ENCODE results near the gene SYNGR3.
"Not testable (repeated sequence)": the region's sequence is repeated elsewhere in the genome, so short reads cannot be mapped to it uniquely, and the experiment has no call there.

DNA sequence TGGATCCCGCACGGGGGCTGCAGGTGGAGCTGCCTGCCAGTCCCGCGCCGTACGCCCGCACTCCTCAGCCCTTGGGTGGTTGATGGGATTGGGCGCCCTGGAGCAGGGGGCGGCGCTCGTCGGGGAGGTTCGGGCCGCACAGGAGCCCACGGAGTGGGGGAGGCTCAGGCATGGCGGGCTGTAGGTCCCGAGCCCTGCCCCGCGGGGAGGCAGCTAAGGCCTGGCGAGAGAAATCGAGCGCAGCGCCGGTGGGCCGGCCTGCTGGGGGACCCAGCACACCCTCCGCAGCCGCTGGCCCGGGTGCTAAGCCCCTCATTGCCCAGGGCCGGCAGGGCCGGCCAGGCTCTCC is 31.7 kb upstream of the SYNGR3 start:
- TF ChIP-seq, protein P1, sequence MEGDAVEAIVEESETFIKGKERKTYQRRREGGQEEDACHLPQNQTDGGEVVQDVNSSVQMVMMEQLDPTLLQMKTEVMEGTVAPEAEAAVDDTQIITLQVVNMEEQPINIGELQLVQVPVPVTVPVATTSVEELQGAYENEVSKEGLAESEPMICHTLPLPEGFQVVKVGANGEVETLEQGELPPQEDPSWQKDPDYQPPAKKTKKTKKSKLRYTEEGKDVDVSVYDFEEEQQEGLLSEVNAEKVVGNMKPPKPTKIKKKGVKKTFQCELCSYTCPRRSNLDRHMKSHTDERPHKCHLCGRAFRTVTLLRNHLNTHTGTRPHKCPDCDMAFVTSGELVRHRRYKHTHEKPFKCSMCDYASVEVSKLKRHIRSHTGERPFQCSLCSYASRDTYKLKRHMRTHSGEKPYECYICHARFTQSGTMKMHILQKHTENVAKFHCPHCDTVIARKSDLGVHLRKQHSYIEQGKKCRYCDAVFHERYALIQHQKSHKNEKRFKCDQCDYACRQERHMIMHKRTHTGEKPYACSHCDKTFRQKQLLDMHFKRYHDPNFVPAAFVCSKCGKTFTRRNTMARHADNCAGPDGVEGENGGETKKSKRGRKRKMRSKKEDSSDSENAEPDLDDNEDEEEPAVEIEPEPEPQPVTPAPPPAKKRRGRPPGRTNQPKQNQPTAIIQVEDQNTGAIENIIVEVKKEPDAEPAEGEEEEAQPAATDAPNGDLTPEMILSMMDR (IDR thresholded peaks at IDR 0.05), result not testable (repeated sequence)
- TF ChIP-seq POLR2A (IDR thresholded peaks at IDR 0.05); POLR2AphosphoS5 (IDR thresholded peaks at IDR 0.05; ENCODE audit: insufficient read depth in 1 of 2, low read depth in 1 of 2): not testable (repeated sequence)
